B cell (primary cell): ENCODE measurements around the gene MBNL2. TPM values are rescaled to one million over a fixed set of nuclear protein-coding genes. Genes with fewer than 3 reads are reported as not detected.
A peak's percentile ranks its signal among the peaks of the same experiment; 100 is the strongest.

Source experiments
- ATAC-seq: fragments of 200-7000 bp; cut with Tn5 transposase; one replicate; pipeline ENCODE4 v1.10.0; 2021; ENCODE audit warnings: low read depth, mild to moderate bottlenecking, moderate number of reproducible peaks, moderate library complexity
- CTCF ChIA-PET: fragments of 350-600 bp; sonication (Branson Sonifier 250); formaldehyde crosslinking; loops from one replicate; lab custom pipeline; 2021; ENCODE audit warnings: antibody characterized with exemption, inconsistent platforms; lab: Charles Lee
- POLR2A ChIA-PET: fragments of 350-600 bp; sonication (Branson Sonifier 250); formaldehyde crosslinking; loops from one replicate; lab custom pipeline; 2021; ENCODE audit warnings: antibody characterized with exemption; lab: Charles Lee
- DNase-seq: peaks from one replicate; pipeline ENCODE4 v3.0.0; 2013
- H2AFZ ChIP-seq: 2 replicates; pipeline ENCODE4 v1.6.1; 2012; ENCODE audit warnings: mild to moderate bottlenecking, low read depth, low read length; ENCODE audit not compliant: insufficient read depth, poor library complexity, severe bottlenecking
- H3K27ac ChIP-seq, 2 donors: 1 replicate in 1 of 2; 2 replicates in 1 of 2; pipeline ENCODE4 v1.5.1; 2012 to 2013; ENCODE audit warnings: low read length in 2 of 2, mild to moderate bottlenecking in 2 of 2, moderate library complexity in 1 of 2
- H3K27me3 ChIP-seq, 4 experiments: fragments of 200-600 bp in 1 of 4; sonication (generic) in 1 of 4; replicated peaks in 1 of 4; 1 replicate in 2 of 4; 2 replicates in 2 of 4; pipeline versions ENCODE4 v1.6.1 to v1.7.0; 2013 to 2016; ENCODE audit warnings: low read length in 3 of 4, mild to moderate bottlenecking in 2 of 4, mixed read lengths in 1 of 4, moderate library complexity in 1 of 4; ENCODE audit not compliant: insufficient read depth in 4 of 4, control insufficient read depth in 3 of 4; ENCODE audit errors: control extremely low read depth in 1 of 4
- H3K36me3 ChIP-seq, 2 experiments: replicated peaks in 1 of 2; 1 replicate in 1 of 2; 2 replicates in 1 of 2; pipeline versions ENCODE4 v1.6.1 to v1.7.1; 2013; ENCODE audit warnings: low read length in 1 of 2; ENCODE audit not compliant: insufficient read depth in 2 of 2, control insufficient read depth in 1 of 2; ENCODE audit errors: control extremely low read depth in 1 of 2, extremely low read depth in 1 of 2
- H3K4me1 ChIP-seq, 2 donors: fragments of 200-600 bp in 1 of 2; sonication (generic) in 1 of 2; 1 replicate in 1 of 2; 2 replicates in 1 of 2; pipeline versions ENCODE4 v1.5.1 to v1.6.1; 2013 to 2017; ENCODE audit warnings: low read length in 2 of 2; ENCODE audit not compliant: control insufficient read depth in 2 of 2, insufficient read depth in 2 of 2
- H3K4me2 ChIP-seq: replicated peaks from 2 replicates; pipeline ENCODE3; 2012; ENCODE audit warnings: mild to moderate bottlenecking, low read depth, low read length; ENCODE audit not compliant: poor library complexity, severe bottlenecking
- H3K4me3 ChIP-seq, 5 experiments: fragments of 200-600 bp in 1 of 5; sonication (generic) in 1 of 5; 1 replicate in 3 of 5; 2 replicates in 2 of 5; pipeline versions ENCODE4 v1.5.1 to v1.7.0; 2011 to 2016; ENCODE audit warnings: low read length in 4 of 5, mild to moderate bottlenecking in 4 of 5, low read depth in 2 of 5, control low read depth in 1 of 5, moderate library complexity in 1 of 5; ENCODE audit not compliant: insufficient read depth in 1 of 5; ENCODE audit errors: control extremely low read depth in 1 of 5, extremely low read depth in 1 of 5
- H3K79me2 ChIP-seq: fragments of 200-600 bp; sonication (generic); one replicate; pipeline ENCODE4 v1.6.0; 2016; ENCODE audit warnings: low read length; ENCODE audit not compliant: control insufficient read depth, insufficient read depth
- H3K9ac ChIP-seq: fragments of 200-600 bp; sonication (generic); 2 replicates; pipeline ENCODE4 v1.6.1; 2017; ENCODE audit warnings: mild to moderate bottlenecking, low read length, moderate library complexity
- H3K9me3 ChIP-seq, 3 donors: one replicate each; pipeline versions ENCODE4 v1.6.1 to v1.7.1; 2013; ENCODE audit warnings: low read length in 2 of 3; ENCODE audit not compliant: control insufficient read depth in 2 of 3, insufficient read depth in 1 of 3; ENCODE audit errors: control extremely low read depth in 1 of 3
- H4K20me1 ChIP-seq: 2 replicates; pipeline ENCODE4 v1.6.0; 2012; ENCODE audit warnings: mild to moderate bottlenecking, low read length; ENCODE audit not compliant: insufficient read depth, control insufficient read depth, poor library complexity, severe bottlenecking
- H3K27ac Mint-ChIP-seq: one replicate; pipeline ENCODE4 v1.8.0; 2021; ENCODE audit warnings: mixed read lengths
- H3K27me3 Mint-ChIP-seq: one replicate; pipeline ENCODE4 v1.8.0; 2021; ENCODE audit warnings: mixed read lengths
- H3K4me1 Mint-ChIP-seq: one replicate; pipeline ENCODE4 v1.8.0; 2021; ENCODE audit warnings: mixed read lengths
- H3K4me3 Mint-ChIP-seq: one replicate; pipeline ENCODE4 v1.8.0; 2021; ENCODE audit warnings: mixed read lengths
- H3K9me3 Mint-ChIP-seq: one replicate; pipeline ENCODE4 v1.8.0; 2022; ENCODE audit warnings: mixed read lengths; ENCODE audit not compliant: insufficient read depth
- EZH2 ChIP-seq: IDR thresholded peaks from 2 replicates; pipeline ENCODE4 v1.6.1; 2012; ENCODE audit warnings: borderline replicate concordance, low read depth, mild to moderate bottlenecking, moderate library complexity, low read length; ENCODE audit not compliant: insufficient read depth, poor library complexity, severe bottlenecking
- WGBS: methylation state at CpG from one replicate; pipeline ENCODE4 v1.1.5; 2013; ENCODE audit warnings: missing lambda C conversion rate; ENCODE audit not compliant: insufficient coverage; 5-methylcytosine and 5-hydroxymethylcytosine counted together
- intact Hi-C: fragments of 100-400 bp; cut with micrococcal nuclease; formaldehyde crosslinking; loops from one replicate; pipeline ENCODE4 v1.10.0; 2022
- polyA plus RNA-seq: library from polyadenylated mRNA; depleted of rRNA; stranded (reverse); fragments of >200 nt; gene quantifications from 2 replicates; pipeline ENCODE4 v1.2.3, GENCODE V29; 2012
- total RNA-seq, 2 donors: library from RNA; stranded (reverse); fragments of 120-200 nt in 1 of 2; gene quantifications; 1 replicate in 1 of 2; 2 replicates in 1 of 2; pipeline versions ENCODE4 v1.2.3 to v1.2.4, GENCODE V29; 2013 to 2022
- TF ChIP-seq, protein P1 (sequence below): fragments of 200-600 bp; IDR thresholded peaks from one replicate; pipeline ENCODE4 v1.8.0; 2022; ENCODE audit warnings: antibody characterized with exemption, mild to moderate bottlenecking

Gene MBNL2
- total and polyA plus RNA-seq, 2 donors (not counting 1 experiment from before 2014, with no cell fraction given): 6.9 to 50.1 TPM

DNA sequence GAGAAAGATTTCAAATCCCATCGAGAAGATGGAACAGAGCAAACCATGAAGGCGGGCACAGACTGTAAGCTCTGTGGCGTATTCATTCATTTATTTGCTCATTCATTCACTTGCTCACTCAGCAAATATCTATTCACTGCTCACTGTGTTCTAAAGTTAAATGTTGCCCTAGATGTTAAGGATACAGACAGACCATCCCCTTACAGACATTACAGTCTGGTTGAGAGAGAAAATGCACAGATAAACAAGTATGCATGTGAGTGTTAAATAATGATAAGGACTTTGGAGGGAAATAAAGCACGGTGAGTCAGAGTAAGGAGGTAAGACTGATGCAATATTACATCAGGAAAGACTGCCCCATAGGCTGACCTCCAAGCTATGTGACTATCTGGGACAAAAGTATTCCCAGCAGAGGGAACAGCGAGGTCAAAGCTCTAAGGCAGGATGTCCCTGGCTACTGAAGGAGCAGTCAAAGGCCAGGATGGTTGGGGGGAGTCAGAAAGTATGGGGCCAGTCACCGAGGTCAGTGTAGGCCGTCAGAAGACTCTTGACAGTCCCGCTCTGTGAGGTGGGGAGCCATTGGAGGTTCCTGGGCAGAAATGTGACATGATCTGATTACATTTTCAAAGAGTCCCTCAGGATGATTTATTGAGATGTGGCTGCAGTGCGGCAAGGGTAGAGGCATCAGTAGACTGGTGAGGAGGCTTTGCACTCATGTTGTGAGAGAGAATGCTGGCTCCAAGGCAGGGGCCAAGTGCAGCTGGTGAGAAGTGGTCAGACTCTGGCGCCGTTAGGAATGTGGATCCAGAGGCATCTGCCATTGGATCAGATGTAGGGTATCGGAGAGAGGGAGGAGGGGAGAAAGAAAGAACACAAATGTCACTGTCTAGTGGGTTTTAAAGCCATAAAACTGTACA lies 37.9 kb downstream of the MBNL2 start:
- no peaks in the 10 kb centered on the region for H3K9me3 ChIP-seq
- H3K9ac ChIP-seq: no peak overlapping the region
- H3K4me1 Mint-ChIP-seq: peaks cover 71% of the 10 kb centered on the region
- H3K4me2 ChIP-seq: no peak overlapping the region
- no peaks in the 10 kb centered on the region for H3K9me3 Mint-ChIP-seq
- no peak overlapping the region for H3K4me3 ChIP-seq
- peaks cover 86% of the 10 kb centered on the region for H3K79me2 ChIP-seq
- H3K4me1 ChIP-seq: peaks cover 21 to 34% of the 10 kb centered on the region in 2 donors
- H3K27me3 ChIP-seq: no peaks in the 10 kb centered on the region
- no peaks in the 10 kb centered on the region for H3K27me3 Mint-ChIP-seq
- no peak overlapping the region for H3K27ac ChIP-seq
- peak overlapping the region; percentile 64 for H3K27ac Mint-ChIP-seq
- H3K4me3 Mint-ChIP-seq: peak overlapping the region; percentile 2
- intact Hi-C loops: no loop called here
- H2AFZ ChIP-seq: no peak overlapping the region
- DNase-seq (no peak), ATAC-seq (no peak)
- WGBS: 99% methylated on average over 9 of the region's 12 CpGs
- ChIA-PET POLR2A (no interaction called here), CTCF (no interaction called here)
- peaks cover 0 to 2% of the 10 kb centered on the region in 2 experiments for H3K36me3 ChIP-seq
- no peak for TF ChIP-seq EZH2
- TF ChIP-seq, protein P1, sequence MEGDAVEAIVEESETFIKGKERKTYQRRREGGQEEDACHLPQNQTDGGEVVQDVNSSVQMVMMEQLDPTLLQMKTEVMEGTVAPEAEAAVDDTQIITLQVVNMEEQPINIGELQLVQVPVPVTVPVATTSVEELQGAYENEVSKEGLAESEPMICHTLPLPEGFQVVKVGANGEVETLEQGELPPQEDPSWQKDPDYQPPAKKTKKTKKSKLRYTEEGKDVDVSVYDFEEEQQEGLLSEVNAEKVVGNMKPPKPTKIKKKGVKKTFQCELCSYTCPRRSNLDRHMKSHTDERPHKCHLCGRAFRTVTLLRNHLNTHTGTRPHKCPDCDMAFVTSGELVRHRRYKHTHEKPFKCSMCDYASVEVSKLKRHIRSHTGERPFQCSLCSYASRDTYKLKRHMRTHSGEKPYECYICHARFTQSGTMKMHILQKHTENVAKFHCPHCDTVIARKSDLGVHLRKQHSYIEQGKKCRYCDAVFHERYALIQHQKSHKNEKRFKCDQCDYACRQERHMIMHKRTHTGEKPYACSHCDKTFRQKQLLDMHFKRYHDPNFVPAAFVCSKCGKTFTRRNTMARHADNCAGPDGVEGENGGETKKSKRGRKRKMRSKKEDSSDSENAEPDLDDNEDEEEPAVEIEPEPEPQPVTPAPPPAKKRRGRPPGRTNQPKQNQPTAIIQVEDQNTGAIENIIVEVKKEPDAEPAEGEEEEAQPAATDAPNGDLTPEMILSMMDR: no peak
- H4K20me1 ChIP-seq: peaks cover 84% of the 10 kb centered on the region
